Dermis lymphatic vessel endothelial cell (primary cell): ENCODE measurements around the gene ADAM22. TPM values are rescaled to one million over a fixed set of nuclear protein-coding genes. Genes with fewer than 3 reads are reported as not detected.

Experiments used
- total RNA-seq: library from RNA; depleted of rRNA; stranded (reverse); fragments of >200 nt; gene quantifications from 2 replicates; pipeline ENCODE4 v1.2.1, GENCODE V29; 2014

ADAM22 gene
- total RNA-seq, result 0.43 and 2.0 TPM in 2 replicates

DNA sequence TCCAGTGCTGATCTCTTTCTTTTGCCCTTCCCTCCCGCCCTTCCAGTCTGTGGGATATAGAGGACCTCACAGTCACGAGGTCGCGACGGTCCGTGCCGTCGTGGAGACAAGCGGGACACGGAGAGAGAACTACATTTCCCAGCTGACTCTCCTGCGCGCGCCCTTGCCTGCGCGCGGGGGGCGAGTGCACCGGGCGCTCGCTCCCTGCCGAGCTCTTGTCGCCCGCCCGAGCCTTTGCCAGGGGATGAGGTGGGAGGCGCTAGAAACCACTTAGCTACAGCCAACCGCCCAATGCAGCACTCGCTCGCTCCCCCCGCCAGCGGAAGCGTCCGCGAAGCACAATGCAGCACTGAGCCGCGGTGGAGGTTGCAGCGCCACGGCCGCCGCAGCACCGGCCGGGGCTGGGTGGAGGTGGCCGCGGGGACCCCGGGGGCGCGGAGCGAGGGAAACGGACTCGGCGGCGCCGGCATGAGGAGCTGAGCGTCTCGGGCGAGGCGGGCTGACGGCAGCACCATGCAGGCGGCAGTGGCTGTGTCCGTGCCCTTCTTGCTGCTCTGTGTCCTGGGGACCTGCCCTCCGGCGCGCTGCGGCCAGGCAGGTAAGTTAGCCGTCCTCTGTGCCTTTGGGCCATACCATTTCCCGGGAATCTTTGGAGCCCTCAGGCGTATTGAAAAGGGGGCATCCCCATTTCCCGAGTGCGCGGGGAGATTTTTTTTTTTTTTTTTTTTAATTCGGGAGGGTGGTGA is at the start of gene ADAM22:
Gene ADAM22 (plus strand): TSS at position 299 of the 746 bp plus-strand sequence. CDS start 215 bp downstream, at position 514.

GRCh38 chr7:88219781-88220747 is 286.0 kb downstream of the ADAM22 start, which contains the start of gene SRI:
SRI (minus strand) TSS chr7:88220038; CDS start chr7:88220026, 12 bp downstream.

Other genes with a start within 250 kb of the ADAM22 start
- 5.1 and 5.9 TPM in 2 replicates for gene SLC25A40, start 57.9 kb upstream of the ADAM22 start, total RNA-seq
- 5.7 and 7.6 TPM in 2 replicates for gene DBF4, start 57.8 kb upstream of the ADAM22 start, total RNA-seq